Effector memory CD4-positive, alpha-beta T cell (primary cell): ENCODE data around the gene LRRN1.

Experiments used
- DNase-seq, 3 donors: peaks; one replicate each; pipeline ENCODE4 v3.0.0-alpha.2; 2020
- H3K27ac ChIP-seq: 2 replicates; pipeline ENCODE4 v1.7.0; 2013; ENCODE audit warnings: mild to moderate bottlenecking, low read length, moderate library complexity; ENCODE audit not compliant: insufficient read depth, poor library complexity, severe bottlenecking
- H3K27me3 ChIP-seq: replicated peaks from 2 replicates; pipeline ENCODE4 v1.7.0; 2013; ENCODE audit warnings: mild to moderate bottlenecking, low read length; ENCODE audit not compliant: insufficient read depth, control insufficient read depth, poor library complexity, severe bottlenecking
- H3K36me3 ChIP-seq: 2 replicates; pipeline ENCODE4 v1.7.0; 2013; ENCODE audit warnings: mild to moderate bottlenecking, low read length, moderate library complexity; ENCODE audit not compliant: control insufficient read depth, insufficient read depth
- H3K4me1 ChIP-seq: 2 replicates; pipeline ENCODE4 v1.7.0; 2013; ENCODE audit warnings: low read length, mild to moderate bottlenecking; ENCODE audit not compliant: control insufficient read depth, insufficient read depth, poor library complexity, severe bottlenecking
- H3K4me3 ChIP-seq: 2 replicates; pipeline ENCODE4 v1.7.0; 2013; ENCODE audit warnings: low read length, low read depth, mild to moderate bottlenecking; ENCODE audit not compliant: insufficient read depth, poor library complexity, severe bottlenecking
- H3K9me3 ChIP-seq: 2 replicates; pipeline ENCODE4 v1.7.0; 2013; ENCODE audit warnings: mild to moderate bottlenecking, low read length, moderate library complexity; ENCODE audit not compliant: control insufficient read depth

LRRN1 gene

DNA sequence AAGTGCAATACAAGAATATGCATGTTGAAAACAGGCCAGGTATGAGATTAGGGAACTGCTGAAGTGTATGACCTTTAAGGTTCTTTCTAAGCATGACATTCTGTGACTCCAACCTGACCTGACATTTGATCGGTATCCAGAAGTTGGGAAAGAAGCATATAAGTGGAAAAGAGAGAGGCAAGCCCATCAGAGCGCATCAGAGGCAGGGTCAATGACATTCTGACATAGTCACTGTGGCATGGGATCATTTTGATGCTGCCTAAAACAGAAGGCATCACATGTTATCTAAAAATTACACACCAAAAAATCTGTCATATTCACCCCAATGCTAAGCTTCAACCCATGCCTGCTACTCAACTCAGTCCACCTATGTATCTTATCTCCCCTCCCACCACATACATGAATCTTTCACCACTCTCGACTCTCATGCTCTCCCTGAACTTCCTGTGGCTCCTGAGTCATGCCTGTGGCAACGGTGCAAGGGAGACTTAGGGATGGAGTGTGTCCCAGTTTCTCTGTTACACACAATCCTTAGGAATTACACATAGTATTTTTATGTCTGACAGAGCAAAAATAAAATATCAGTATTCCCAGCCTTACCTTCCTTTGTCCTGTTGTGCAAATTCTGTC lies 20.5 kb upstream of the LRRN1 start:
- H3K4me1 ChIP-seq = no peaks in the 10 kb centered on the region
- no peaks in the 10 kb centered on the region for H3K9me3 ChIP-seq
- DNase-seq = no peak
- H3K27me3 ChIP-seq = no peaks in the 10 kb centered on the region
- H3K4me3 ChIP-seq = no peak overlapping the region
- no peak overlapping the region for H3K27ac ChIP-seq
- no peaks in the 10 kb centered on the region for H3K36me3 ChIP-seq

- H3K27ac ChIP-seq = no peak overlapping the region
- H3K36me3 ChIP-seq = no peaks in the 10 kb centered on the region
- no peaks in the 10 kb centered on the region for H3K9me3 ChIP-seq
- H3K27me3 ChIP-seq = no peaks in the 10 kb centered on the region
- no peak overlapping the region for H3K4me3 ChIP-seq
- DNase-seq = no peak
- H3K4me1 ChIP-seq = no peaks in the 10 kb centered on the region
Measured at GRCh38 chr3:3782457-3782856, 16.8 kb upstream of the LRRN1 start.

- no peak overlapping the region for H3K27ac ChIP-seq
- H3K4me3 ChIP-seq = no peak overlapping the region
- H3K4me1 ChIP-seq = no peaks in the 10 kb centered on the region
- no peaks in the 10 kb centered on the region for H3K27me3 ChIP-seq
- H3K9me3 ChIP-seq = no peaks in the 10 kb centered on the region
- no peaks in the 10 kb centered on the region for H3K36me3 ChIP-seq
- DNase-seq = no peak
Measured at GRCh38 chr3:3783210-3783609, 16.0 kb upstream of the LRRN1 start.

GRCh38 chr3:3783696-3784095 lies 15.5 kb upstream of the LRRN1 start:
- H3K4me1 ChIP-seq = no peaks in the 10 kb centered on the region
- no peak for DNase-seq
- no peak overlapping the region for H3K27ac ChIP-seq
- no peaks in the 10 kb centered on the region for H3K36me3 ChIP-seq
- no peaks in the 10 kb centered on the region for H3K9me3 ChIP-seq
- H3K4me3 ChIP-seq = no peak overlapping the region
- H3K27me3 ChIP-seq = no peaks in the 10 kb centered on the region

DNA sequence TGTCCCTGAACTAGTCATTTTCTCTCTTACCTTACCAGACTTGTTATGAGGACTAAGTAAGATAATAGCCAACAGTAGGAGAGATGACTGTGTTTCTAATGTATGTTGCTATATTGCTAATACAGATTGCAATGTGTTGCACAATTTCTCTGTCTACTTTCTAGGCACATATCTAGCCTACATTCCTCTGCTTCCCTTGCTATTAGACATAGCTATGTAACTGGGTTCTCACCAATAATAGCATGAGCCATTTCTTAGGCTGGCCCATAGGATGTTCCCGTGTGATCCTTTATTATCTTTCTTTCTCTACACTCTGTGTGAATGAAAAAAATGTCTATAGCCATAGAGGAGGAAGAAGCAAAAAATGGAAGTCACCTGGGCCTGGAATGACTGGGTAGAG lies 6.8 kb upstream of the LRRN1 start:
- no peak for DNase-seq
- H3K4me1 ChIP-seq = no peaks in the 10 kb centered on the region
- no peaks in the 10 kb centered on the region for H3K36me3 ChIP-seq
- no peaks in the 10 kb centered on the region for H3K9me3 ChIP-seq
- no peaks in the 10 kb centered on the region for H3K27me3 ChIP-seq
- no peak overlapping the region for H3K27ac ChIP-seq
- no peak overlapping the region for H3K4me3 ChIP-seq

GRCh38 chr3:3798631-3799113 lies 559 bp upstream of the LRRN1 start:
- H3K4me3 ChIP-seq = peak overlapping the region; percentile 41
- no peaks in the 10 kb centered on the region for H3K9me3 ChIP-seq
- H3K27me3 ChIP-seq = no peaks in the 10 kb centered on the region
- peaks cover 6% of the 10 kb centered on the region for H3K4me1 ChIP-seq
- H3K36me3 ChIP-seq = no peaks in the 10 kb centered on the region
- H3K27ac ChIP-seq = no peak overlapping the region
- no peak for DNase-seq

GRCh38 chr3:3800080-3800455 lies 837 bp downstream of the LRRN1 start:
- Histone ChIP-seq H3K27me3 (no peaks in the 10 kb centered on the region), H3K9me3 (no peaks in the 10 kb centered on the region), H3K27ac (no peak overlapping the region), H3K4me3 (peak overlapping the region; percentile 27), H3K36me3 (no peaks in the 10 kb centered on the region), H3K4me1 (peaks cover 6% of the 10 kb centered on the region)
- no peak for DNase-seq

GRCh38 chr3:3800685-3801493 lies 1.7 kb downstream of the LRRN1 start:
- DNase-seq = no peak
- Histone ChIP-seq H3K27ac (no peak overlapping the region), H3K4me3 (no peak overlapping the region), H3K4me1 (peaks cover 6% of the 10 kb centered on the region), H3K27me3 (no peaks in the 10 kb centered on the region), H3K9me3 (no peaks in the 10 kb centered on the region), H3K36me3 (no peaks in the 10 kb centered on the region)

DNA sequence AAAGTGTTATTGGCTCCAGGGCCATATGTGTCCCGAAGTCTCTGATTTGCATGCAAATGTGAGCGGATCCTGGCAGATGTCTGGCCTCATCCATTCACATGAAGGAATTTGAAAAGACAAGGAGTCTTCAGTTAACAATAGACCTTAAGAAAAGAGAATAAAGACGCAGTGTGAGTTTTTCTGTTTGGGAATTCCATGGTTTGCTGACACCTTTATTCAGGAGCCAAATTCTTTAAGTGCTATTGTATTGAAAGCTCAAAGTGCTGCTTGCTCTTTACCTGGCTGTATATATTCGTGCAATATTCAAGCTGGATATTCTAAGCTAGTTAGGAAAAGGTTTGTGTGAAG lies 2.2 kb downstream of the LRRN1 start:
- peaks cover 6% of the 10 kb centered on the region for H3K4me1 ChIP-seq
- no peaks in the 10 kb centered on the region for H3K9me3 ChIP-seq
- no peak overlapping the region for H3K4me3 ChIP-seq
- no peak overlapping the region for H3K27ac ChIP-seq
- H3K36me3 ChIP-seq = no peaks in the 10 kb centered on the region
- DNase-seq = no peak
- no peaks in the 10 kb centered on the region for H3K27me3 ChIP-seq

GRCh38 chr3:3802046-3802445 lies 2.8 kb downstream of the LRRN1 start:
- H3K27ac ChIP-seq = no peak overlapping the region
- peaks cover 6% of the 10 kb centered on the region for H3K4me1 ChIP-seq
- no peaks in the 10 kb centered on the region for H3K27me3 ChIP-seq
- H3K9me3 ChIP-seq = no peaks in the 10 kb centered on the region
- DNase-seq = no peak
- H3K4me3 ChIP-seq = no peak overlapping the region
- no peaks in the 10 kb centered on the region for H3K36me3 ChIP-seq
